WTC11 (cell line): ENCODE data around the gene PHOSPHO1.

Experiments
- ATF1 ChIP-seq: sonication (generic); formaldehyde crosslinking; IDR thresholded peaks from 2 replicates; pipeline ENCODE4 v1.8.1; 2023; ENCODE audit warnings: mild to moderate bottlenecking, moderate library complexity, missing genetic modification reagents
- CREB1 ChIP-seq: sonication (generic); formaldehyde crosslinking; IDR thresholded peaks from 2 replicates; pipeline ENCODE4 v1.8.0; 2023; ENCODE audit warnings: mild to moderate bottlenecking, missing genetic modification reagents
- FOXP1 ChIP-seq: sonication (generic); formaldehyde crosslinking; IDR thresholded peaks from 2 replicates; pipeline ENCODE4 v1.8.0; 2022; ENCODE audit warnings: missing genetic modification reagents, mild to moderate bottlenecking, moderate library complexity, borderline replicate concordance
- RELA ChIP-seq: sonication (generic); formaldehyde crosslinking; IDR thresholded peaks from 2 replicates; pipeline ENCODE4 v1.8.1; 2022; ENCODE audit warnings: missing genetic modification reagents, mild to moderate bottlenecking, borderline replicate concordance
- ZBTB21 ChIP-seq: sonication (generic); formaldehyde crosslinking; IDR thresholded peaks from 2 replicates; pipeline ENCODE4 v1.8.1; 2023; ENCODE audit warnings: mild to moderate bottlenecking, missing genetic modification reagents, borderline replicate concordance
- TF ChIP-seq, protein P1 (sequence below): sonication (generic); formaldehyde crosslinking; IDR thresholded peaks from 2 replicates; pipeline ENCODE4 v1.8.1; 2023; ENCODE audit warnings: mild to moderate bottlenecking, missing genetic modification reagents, moderate library complexity
- TF ChIP-seq, protein P2 (sequence below): fragments of 200-600 bp; IDR thresholded peaks from 2 replicates; pipeline ENCODE4 v1.8.0; 2022; ENCODE audit warnings: antibody characterized with exemption

DNA sequence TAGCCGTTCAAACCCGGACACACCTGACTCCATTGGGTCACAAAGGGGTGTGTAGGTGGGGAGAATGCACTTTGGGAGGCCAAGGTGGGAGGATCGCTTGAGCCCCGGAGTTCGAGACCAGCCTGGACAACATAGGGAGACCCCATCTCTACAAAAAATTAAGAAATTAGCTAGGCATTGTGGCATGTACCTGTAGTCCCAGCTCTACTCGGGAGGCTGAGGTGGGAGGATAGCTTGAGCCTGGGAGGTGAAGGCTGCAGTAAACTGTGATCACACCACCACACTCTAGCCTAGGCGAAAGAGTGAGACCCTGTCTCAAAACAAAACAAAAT is 942 bp upstream of the PHOSPHO1 start:
- TF ChIP-seq, protein P1, sequence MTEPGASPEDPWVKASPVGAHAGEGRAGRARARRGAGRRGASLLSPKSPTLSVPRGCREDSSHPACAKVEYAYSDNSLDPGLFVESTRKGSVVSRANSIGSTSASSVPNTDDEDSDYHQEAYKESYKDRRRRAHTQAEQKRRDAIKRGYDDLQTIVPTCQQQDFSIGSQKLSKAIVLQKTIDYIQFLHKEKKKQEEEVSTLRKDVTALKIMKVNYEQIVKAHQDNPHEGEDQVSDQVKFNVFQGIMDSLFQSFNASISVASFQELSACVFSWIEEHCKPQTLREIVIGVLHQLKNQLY (CRISPR knock-in tag): no peak
- TF ChIP-seq FOXP1 (CRISPR knock-in tag) (no peak), CREB1 (CRISPR knock-in tag) (no peak), RELA (CRISPR knock-in tag) (no peak), ZBTB21 (no peak), ATF1 (no peak)
- TF ChIP-seq, protein P2, sequence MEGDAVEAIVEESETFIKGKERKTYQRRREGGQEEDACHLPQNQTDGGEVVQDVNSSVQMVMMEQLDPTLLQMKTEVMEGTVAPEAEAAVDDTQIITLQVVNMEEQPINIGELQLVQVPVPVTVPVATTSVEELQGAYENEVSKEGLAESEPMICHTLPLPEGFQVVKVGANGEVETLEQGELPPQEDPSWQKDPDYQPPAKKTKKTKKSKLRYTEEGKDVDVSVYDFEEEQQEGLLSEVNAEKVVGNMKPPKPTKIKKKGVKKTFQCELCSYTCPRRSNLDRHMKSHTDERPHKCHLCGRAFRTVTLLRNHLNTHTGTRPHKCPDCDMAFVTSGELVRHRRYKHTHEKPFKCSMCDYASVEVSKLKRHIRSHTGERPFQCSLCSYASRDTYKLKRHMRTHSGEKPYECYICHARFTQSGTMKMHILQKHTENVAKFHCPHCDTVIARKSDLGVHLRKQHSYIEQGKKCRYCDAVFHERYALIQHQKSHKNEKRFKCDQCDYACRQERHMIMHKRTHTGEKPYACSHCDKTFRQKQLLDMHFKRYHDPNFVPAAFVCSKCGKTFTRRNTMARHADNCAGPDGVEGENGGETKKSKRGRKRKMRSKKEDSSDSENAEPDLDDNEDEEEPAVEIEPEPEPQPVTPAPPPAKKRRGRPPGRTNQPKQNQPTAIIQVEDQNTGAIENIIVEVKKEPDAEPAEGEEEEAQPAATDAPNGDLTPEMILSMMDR: no peak
